ENCODE measurements around the gene CDSN.

- TF ChIP-seq, protein P1, sequence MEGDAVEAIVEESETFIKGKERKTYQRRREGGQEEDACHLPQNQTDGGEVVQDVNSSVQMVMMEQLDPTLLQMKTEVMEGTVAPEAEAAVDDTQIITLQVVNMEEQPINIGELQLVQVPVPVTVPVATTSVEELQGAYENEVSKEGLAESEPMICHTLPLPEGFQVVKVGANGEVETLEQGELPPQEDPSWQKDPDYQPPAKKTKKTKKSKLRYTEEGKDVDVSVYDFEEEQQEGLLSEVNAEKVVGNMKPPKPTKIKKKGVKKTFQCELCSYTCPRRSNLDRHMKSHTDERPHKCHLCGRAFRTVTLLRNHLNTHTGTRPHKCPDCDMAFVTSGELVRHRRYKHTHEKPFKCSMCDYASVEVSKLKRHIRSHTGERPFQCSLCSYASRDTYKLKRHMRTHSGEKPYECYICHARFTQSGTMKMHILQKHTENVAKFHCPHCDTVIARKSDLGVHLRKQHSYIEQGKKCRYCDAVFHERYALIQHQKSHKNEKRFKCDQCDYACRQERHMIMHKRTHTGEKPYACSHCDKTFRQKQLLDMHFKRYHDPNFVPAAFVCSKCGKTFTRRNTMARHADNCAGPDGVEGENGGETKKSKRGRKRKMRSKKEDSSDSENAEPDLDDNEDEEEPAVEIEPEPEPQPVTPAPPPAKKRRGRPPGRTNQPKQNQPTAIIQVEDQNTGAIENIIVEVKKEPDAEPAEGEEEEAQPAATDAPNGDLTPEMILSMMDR (IDR thresholded peaks at IDR 0.05; ENCODE audit: insufficient read depth, low read length) = no peak
- no peak for TF ChIP-seq POLR2AphosphoS5 (IDR thresholded peaks at IDR 0.05; ENCODE audit: low read depth)
- TF ChIP-seq, protein P2, sequence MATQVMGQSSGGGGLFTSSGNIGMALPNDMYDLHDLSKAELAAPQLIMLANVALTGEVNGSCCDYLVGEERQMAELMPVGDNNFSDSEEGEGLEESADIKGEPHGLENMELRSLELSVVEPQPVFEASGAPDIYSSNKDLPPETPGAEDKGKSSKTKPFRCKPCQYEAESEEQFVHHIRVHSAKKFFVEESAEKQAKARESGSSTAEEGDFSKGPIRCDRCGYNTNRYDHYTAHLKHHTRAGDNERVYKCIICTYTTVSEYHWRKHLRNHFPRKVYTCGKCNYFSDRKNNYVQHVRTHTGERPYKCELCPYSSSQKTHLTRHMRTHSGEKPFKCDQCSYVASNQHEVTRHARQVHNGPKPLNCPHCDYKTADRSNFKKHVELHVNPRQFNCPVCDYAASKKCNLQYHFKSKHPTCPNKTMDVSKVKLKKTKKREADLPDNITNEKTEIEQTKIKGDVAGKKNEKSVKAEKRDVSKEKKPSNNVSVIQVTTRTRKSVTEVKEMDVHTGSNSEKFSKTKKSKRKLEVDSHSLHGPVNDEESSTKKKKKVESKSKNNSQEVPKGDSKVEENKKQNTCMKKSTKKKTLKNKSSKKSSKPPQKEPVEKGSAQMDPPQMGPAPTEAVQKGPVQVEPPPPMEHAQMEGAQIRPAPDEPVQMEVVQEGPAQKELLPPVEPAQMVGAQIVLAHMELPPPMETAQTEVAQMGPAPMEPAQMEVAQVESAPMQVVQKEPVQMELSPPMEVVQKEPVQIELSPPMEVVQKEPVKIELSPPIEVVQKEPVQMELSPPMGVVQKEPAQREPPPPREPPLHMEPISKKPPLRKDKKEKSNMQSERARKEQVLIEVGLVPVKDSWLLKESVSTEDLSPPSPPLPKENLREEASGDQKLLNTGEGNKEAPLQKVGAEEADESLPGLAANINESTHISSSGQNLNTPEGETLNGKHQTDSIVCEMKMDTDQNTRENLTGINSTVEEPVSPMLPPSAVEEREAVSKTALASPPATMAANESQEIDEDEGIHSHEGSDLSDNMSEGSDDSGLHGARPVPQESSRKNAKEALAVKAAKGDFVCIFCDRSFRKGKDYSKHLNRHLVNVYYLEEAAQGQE (IDR thresholded peaks at IDR 0.05; ENCODE audit: insufficient replicate concordance, low read depth) = no peak
- no peak for TF ChIP-seq GABPA (IDR thresholded peaks at IDR 0.05; ENCODE audit: low read depth)
- TF ChIP-seq SPI1 (IDR thresholded peaks at IDR 0.05; ENCODE audit: borderline replicate concordance, low read depth) = no peak
Observed at GRCh38 chr6:31115941-31116560, 4.2 kb downstream of the CDSN start.
